ENCODE results near the gene ANAPC5.

DNA sequence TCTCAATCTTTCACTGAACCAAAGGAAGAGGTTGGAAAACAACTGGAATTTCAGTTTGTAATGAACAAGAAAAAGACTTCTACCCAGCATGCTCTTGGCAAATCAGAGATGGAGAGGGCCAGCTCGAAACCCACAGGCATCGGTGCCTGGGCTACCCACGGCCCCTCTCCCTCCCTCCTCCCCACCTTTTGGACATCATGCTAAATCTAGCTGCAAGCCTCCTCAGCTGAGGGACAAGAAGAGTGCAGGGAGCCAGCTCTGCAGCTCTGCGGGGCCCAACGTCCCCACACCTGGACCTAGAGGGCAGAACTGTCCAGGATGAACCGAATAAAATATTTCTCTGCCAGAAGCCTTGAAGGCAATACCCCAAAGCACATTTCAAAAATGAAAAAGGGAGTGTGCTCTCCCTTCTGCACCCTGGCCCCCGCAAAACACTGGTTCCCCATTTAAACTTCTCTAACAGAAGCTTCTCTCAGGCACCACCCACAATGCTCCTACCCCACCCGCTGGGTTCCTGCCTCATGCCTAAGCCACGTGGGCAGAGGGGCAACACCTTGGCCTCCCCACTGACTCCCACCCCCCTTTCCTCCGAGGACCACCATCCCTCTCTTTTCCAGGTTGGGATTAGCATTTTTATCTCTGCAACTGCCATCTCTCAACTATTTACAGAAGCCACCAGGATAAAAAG is 63.9 kb downstream of the ANAPC5 start:
- no peak for TF ChIP-seq TAF1 (IDR thresholded peaks at IDR 0.05; ENCODE audit: borderline replicate concordance, low read depth, low read length)
- 0 out of 2 replicates have a peak, but pooled peaks have one; percentile 3 for TF ChIP-seq POLR2A (IDR thresholded peaks at IDR 0.05; ENCODE audit: low read depth, low read length)

Data from GM12892 (cell line).